Hepatocyte (in vitro differentiated cells): ENCODE measurements around the gene OPA3. TPM values are rescaled to one million over a fixed set of nuclear protein-coding genes. Genes with fewer than 3 reads are reported as not detected.

ENCODE experiments used
- DNase-seq: peaks from one replicate; pipeline ENCODE4 v3.0.0-alpha.2; 2016; ENCODE audit warnings: low spot score
- H2AFZ ChIP-seq: fragments of 200-600 bp; sonication (generic); 2 replicates; pipeline ENCODE4 v1.6.0; 2016; ENCODE audit warnings: antibody characterized with exemption, mild to moderate bottlenecking
- H3K27ac ChIP-seq: fragments of 200-600 bp; sonication (generic); 2 replicates; pipeline ENCODE4 v1.5.1; 2016; ENCODE audit warnings: mild to moderate bottlenecking
- H3K27me3 ChIP-seq: fragments of 200-600 bp; sonication (generic); 2 replicates; pipeline ENCODE4 v1.6.1; 2016
- H3K36me3 ChIP-seq: fragments of 200-600 bp; sonication (generic); replicated peaks from 2 replicates; pipeline ENCODE4 v1.5.1; 2016; ENCODE audit warnings: low read depth; ENCODE audit not compliant: insufficient read depth
- H3K4me1 ChIP-seq: fragments of 200-600 bp; sonication (generic); 2 replicates; pipeline ENCODE4 v1.5.1; 2016; ENCODE audit warnings: mild to moderate bottlenecking, moderate library complexity; ENCODE audit not compliant: insufficient read depth
- H3K4me2 ChIP-seq: fragments of 200-600 bp; sonication (generic); 2 replicates; pipeline ENCODE4 v1.6.0; 2016
- H3K4me3 ChIP-seq: fragments of 200-600 bp; sonication (generic); 2 replicates; pipeline ENCODE4 v1.5.1; 2016; ENCODE audit warnings: mild to moderate bottlenecking
- H3K79me2 ChIP-seq: fragments of 200-600 bp; sonication (generic); 2 replicates; pipeline ENCODE4 v1.6.0; 2017; ENCODE audit warnings: mild to moderate bottlenecking
- H3K9me2 ChIP-seq: fragments of 200-600 bp; sonication (generic); replicated peaks from 2 replicates; pipeline ENCODE4 v1.6.0; 2017; ENCODE audit warnings: mild to moderate bottlenecking; ENCODE audit not compliant: insufficient read depth
- H3K9me3 ChIP-seq: fragments of 200-600 bp; sonication (generic); 2 replicates; pipeline ENCODE4 v1.5.1; 2016; ENCODE audit warnings: low read depth, mild to moderate bottlenecking
- H4K20me1 ChIP-seq: fragments of 200-600 bp; sonication (generic); 2 replicates; pipeline ENCODE4 v1.6.0; 2016; ENCODE audit warnings: mild to moderate bottlenecking; ENCODE audit not compliant: insufficient read depth, poor library complexity, severe bottlenecking
- CTCF ChIP-seq: fragments of 200-600 bp; sonication (generic); IDR thresholded peaks from 2 replicates; pipeline ENCODE4 v1.5.1; 2016; ENCODE audit warnings: antibody characterized with exemption, mild to moderate bottlenecking; ENCODE audit not compliant: poor library complexity
- EZH2 ChIP-seq: fragments of 200-600 bp; sonication (generic); IDR thresholded peaks from 2 replicates; pipeline ENCODE4 v1.6.1; 2016; ENCODE audit warnings: antibody characterized with exemption, mild to moderate bottlenecking, borderline replicate concordance
- EZH2phosphoT487 ChIP-seq: fragments of 200-600 bp; sonication (generic); IDR thresholded peaks from one replicate; pipeline ENCODE4 v1.6.1; 2018; ENCODE audit warnings: antibody characterized with exemption, mild to moderate bottlenecking, low read depth, moderate library complexity; ENCODE audit not compliant: unreplicated experiment, severe bottlenecking
- WGBS: methylation state at CpG from one replicate; pipeline ENCODE4 v1.1.6; 2016; ENCODE audit warnings: low lambda C conversion rate; ENCODE audit errors: missing lambda C conversion rate; 5-methylcytosine and 5-hydroxymethylcytosine counted together
- polyA plus RNA-seq: library from polyadenylated mRNA; unstranded; fragments of >200 nt; fragmentation: Nextera tagmentation; extraction: Ambion mirVana; gene quantifications from 2 replicates; pipeline ENCODE4 v1.2.1, GENCODE V29; 2016
- total RNA-seq: library from RNA; depleted of rRNA; stranded (reverse); fragments of >200 nt; gene quantifications from 2 replicates; pipeline ENCODE4 v1.2.3, GENCODE V29; 2014

The OPA3 gene
- total and polyA plus RNA-seq, 2 experiments from 2014 or later = 15.0 to 15.1 TPM

GRCh38 chr19:45500918-45501729 lies 83.5 kb downstream of the OPA3 start:
- H3K27ac ChIP-seq = no peak overlapping the region

GRCh38 chr19:45499196-45500180 lies 85.1 kb downstream of the OPA3 start:
- H2AFZ ChIP-seq = no peak overlapping the region

More at GRCh38 chr19:45500918-45501729, 83.5 kb downstream of the OPA3 start:
- no peaks in the 10 kb centered on the region for H3K36me3 ChIP-seq
- peaks cover 27% of the 10 kb centered on the region for H3K27me3 ChIP-seq
- TF ChIP-seq CTCF (no peak), EZH2 (no peak), EZH2phosphoT487 (no peak)
- DNase-seq = no peak
- H3K4me1 ChIP-seq = peaks cover 16% of the 10 kb centered on the region
- no peaks in the 10 kb centered on the region for H3K9me2 ChIP-seq
- H4K20me1 ChIP-seq = no peaks in the 10 kb centered on the region
- H2AFZ ChIP-seq = no peak overlapping the region
- H3K9me3 ChIP-seq = no peaks in the 10 kb centered on the region
- no peak overlapping the region for H3K4me3 ChIP-seq
- WGBS = 67% methylated on average over 8 of the region's 8 CpGs
- no peaks in the 10 kb centered on the region for H3K79me2 ChIP-seq
- H3K4me2 ChIP-seq = no peak overlapping the region

More at GRCh38 chr19:45499196-45500180, 85.1 kb downstream of the OPA3 start:
- H3K4me3 ChIP-seq = no peak overlapping the region
- H3K4me1 ChIP-seq = peaks cover 7% of the 10 kb centered on the region
- WGBS = 13% methylated on average over 37 of the region's 37 CpGs
- no peaks in the 10 kb centered on the region for H3K9me3 ChIP-seq
- DNase-seq = peak; percentile 64
- H3K36me3 ChIP-seq = no peaks in the 10 kb centered on the region
- TF ChIP-seq CTCF = no peak
- TF ChIP-seq EZH2 = peak; percentile 21
- peak; percentile 13 for TF ChIP-seq EZH2phosphoT487
- no peaks in the 10 kb centered on the region for H4K20me1 ChIP-seq
- no peak overlapping the region for H3K27ac ChIP-seq
- H3K9me2 ChIP-seq = no peaks in the 10 kb centered on the region
- H3K79me2 ChIP-seq = no peaks in the 10 kb centered on the region
- peaks cover 27% of the 10 kb centered on the region for H3K27me3 ChIP-seq
- peak overlapping the region; percentile 74 for H3K4me2 ChIP-seq
